GM12874 (cell line): ENCODE data around the gene TSC22D3.

Experiments
- TF ChIP-seq, protein P1 (sequence below): IDR thresholded peaks from 2 replicates; pipeline ENCODE4 v1.5.1; 2011; ENCODE audit warnings: low read depth, mild to moderate bottlenecking, control low read depth, low read length, moderate library complexity; ENCODE audit not compliant: insufficient read depth

TSC22D3 gene

DNA sequence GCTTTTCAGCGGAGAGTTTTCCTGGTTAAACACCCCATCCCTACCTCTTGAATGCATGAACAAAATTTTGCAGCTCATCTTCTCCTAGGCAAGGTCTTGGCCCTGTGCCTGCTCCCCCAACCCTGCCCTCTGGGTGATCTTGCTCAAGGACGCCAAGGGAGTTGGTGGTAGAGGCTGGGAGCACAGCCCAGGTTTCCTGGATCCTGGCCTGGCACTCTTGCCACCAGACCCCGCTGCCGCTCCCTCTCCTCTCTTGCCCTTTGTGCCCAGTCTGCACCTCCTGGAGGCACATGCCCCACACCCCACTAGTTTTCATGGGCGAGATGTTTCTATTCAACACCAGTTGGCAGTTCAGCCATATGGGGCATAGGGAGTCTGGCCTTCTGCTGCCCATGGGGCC is 37.3 kb downstream of the TSC22D3 start:
- TF ChIP-seq, protein P1, sequence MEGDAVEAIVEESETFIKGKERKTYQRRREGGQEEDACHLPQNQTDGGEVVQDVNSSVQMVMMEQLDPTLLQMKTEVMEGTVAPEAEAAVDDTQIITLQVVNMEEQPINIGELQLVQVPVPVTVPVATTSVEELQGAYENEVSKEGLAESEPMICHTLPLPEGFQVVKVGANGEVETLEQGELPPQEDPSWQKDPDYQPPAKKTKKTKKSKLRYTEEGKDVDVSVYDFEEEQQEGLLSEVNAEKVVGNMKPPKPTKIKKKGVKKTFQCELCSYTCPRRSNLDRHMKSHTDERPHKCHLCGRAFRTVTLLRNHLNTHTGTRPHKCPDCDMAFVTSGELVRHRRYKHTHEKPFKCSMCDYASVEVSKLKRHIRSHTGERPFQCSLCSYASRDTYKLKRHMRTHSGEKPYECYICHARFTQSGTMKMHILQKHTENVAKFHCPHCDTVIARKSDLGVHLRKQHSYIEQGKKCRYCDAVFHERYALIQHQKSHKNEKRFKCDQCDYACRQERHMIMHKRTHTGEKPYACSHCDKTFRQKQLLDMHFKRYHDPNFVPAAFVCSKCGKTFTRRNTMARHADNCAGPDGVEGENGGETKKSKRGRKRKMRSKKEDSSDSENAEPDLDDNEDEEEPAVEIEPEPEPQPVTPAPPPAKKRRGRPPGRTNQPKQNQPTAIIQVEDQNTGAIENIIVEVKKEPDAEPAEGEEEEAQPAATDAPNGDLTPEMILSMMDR, result no peak

DNA sequence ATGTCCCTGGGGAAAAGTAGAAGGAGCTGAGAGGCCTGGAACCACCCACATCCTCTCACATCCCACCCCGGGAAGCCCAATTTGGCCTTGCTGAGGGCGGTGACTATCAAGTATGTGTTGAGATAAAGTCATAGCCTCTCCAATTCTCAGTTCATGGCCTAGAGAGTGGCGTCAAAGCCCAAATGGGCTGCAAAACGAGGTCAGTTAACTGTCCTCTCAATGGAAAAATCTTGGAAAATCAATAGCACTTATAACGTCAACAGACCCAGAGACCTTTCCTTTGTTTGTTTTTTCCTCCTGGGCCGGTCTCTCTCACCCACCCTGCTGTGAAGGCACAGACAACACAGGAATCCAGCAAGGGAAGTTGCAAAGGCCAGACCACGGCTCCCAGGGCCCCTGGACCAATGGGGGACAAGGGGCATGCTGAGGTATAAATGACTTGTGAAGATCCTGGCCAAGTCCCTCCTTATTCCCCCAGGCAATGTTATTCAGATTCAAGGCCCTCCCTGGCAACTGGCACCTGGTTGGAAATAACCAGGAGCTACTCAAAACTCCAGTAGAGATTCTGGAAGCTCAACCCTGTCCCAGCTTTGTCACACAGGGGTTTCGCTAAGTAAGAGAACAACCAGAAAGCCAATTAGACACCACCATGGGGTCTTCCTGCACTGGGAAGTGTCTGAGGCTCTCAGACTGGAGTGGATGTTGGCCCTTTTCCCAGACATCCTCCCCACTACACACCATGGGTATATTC is 38.6 kb downstream of the TSC22D3 start:
- TF ChIP-seq, protein P1, result no peak

DNA sequence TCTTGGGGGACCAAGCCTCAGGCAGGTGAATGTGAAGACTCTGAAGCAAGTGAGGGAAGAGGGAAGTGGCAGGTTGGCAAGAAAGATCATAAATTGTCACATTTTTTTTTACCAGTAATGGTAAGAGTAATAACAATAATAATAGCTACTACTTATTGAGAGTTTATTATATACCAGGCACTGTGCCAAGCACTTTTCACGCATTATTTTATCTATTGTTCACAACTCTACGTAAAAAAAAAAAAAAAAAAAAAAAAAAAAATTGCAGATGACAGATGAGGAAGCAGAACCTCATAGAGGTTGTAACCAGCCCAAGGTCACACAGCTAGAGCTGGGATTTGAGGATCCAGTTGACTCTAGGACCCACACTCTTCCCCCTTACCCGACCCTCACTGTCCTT is 40.9 kb downstream of the TSC22D3 start:
- TF ChIP-seq, protein P1, result no peak

DNA sequence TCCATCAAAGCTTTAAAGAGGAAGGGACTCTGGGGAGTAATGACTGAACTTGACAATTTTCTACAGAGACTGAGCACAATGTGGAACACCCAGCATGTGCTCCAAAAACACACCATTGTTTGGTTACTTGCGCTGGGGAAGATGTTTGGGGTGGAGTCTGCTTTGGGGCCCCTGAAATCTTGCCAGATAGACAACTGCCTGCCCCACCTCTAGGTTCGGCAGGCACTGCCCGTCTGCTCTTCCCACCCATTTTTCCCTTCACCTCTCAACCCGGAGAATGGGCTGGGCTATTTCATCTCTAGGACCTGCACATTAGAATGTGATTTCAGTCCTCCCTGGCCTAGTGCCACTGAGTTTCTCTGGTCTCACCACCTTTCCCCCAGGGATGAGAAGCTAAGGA is 41.9 kb downstream of the TSC22D3 start:
- TF ChIP-seq, protein P1, result no peak

DNA sequence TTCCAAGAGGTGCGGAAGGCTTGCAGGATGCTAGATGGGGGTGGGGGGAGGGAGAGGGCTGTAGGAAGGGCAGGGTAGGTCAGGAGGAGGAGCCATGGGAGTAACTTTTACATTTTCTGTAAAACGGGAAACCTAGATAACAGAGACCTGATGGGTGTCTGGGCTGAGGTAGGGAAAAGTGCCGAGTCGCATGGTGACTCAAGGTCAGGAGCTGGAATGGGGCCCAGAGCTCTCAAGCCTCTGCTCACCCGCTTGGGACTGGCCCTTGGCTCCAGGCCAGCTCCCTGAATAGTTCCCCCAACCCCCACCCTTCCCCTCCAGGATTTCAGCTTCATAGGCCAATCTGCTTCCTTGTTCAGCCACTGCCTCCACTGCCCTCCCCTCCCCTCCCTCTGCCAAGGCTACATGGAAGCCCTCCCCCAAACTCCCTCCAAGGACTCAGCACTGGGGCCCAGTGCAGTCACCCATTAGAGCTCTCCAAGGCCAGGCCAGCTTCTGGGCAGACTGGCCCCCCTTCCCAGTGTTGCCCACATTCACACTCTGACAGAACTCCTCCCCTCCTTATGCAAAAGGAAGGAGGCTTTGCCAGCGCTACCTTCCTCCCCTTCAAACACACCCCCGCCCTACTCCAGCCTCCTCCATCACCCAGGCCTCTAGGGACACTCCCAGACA is 43.6 kb downstream of the TSC22D3 start:
- TF ChIP-seq, protein P1, result no peak

DNA sequence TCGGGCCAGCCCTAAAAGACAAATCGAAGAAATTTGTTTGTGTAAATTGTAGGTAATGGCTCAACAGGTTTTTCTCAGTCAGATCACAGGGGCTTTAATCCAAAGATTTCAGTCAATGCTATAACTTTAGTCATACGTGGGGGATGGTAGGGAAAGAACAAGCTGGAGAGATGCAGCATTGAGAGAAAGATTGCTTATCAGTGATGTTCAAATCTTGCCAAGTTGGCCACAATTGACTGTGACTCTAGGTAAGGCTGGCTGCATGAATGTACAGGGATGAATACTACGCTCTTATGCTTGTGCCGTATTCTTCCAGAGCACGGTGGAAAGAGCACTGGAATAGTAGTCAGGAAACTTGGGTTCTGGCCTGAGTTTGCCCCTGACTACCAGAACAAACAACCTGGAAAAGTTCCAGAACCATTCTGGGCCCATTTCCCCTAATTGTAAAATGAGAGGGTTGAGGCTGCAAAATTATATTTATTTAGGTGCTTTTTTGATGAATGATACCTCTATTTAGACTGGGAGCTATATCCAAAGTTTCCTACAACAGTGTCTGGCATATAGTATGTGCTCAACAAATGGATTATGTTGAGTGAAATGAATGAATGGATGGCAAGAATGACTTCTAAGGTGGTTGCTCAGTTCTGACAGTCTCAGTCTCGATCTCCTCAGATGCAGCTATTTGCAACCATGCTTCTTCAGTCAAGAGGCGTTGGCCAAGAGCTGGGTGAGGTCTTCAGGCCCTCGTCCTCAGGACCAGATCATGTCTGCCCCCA is 44.4 kb downstream of the TSC22D3 start:
- TF ChIP-seq, protein P1, result no peak

DNA sequence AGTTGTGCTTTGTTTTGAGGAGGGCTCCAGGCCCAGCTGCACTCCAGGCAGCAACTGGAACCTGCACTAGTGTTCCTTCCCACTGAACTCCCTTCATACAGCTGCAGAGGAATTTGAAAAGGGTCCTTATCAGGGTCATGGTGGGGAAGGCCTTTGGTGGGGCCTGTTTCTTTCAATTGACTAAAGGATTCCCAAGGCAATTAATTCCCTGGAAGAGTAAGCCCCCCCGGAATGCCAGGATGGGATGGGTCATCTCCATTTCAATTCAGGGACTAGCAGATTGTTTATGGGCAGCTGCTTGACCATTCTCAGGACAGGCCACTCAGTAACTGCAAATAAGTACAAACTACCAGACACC is 45.3 kb downstream of the TSC22D3 start:
- TF ChIP-seq, protein P1, result no peak
